Measurements from ENCODE around the gene SP3.

SP3 gene

GRCh38 chr2:173948842-173949241, 16.3 kb downstream of the SP3 start:
- Histone ChIP-seq H3K36me3 (ENCODE audit: insufficient read depth, low read length) (peaks cover 58% of the 10 kb centered on the region), H3K27ac (ENCODE audit: low read length) (no peak overlapping the region), H3K27me3 (ENCODE audit: insufficient read depth, low read length, poor library complexity) (no peaks in the 10 kb centered on the region), H3K4me3 (ENCODE audit: low read depth in 1 of 2, low read length in 2 of 2) (no peak overlapping the region), H3K4me2 (ENCODE audit: insufficient read depth, low read length) (no peak overlapping the region), H2AFZ (ENCODE audit: low read depth, low read length) (no peak overlapping the region), H3K4me1 (ENCODE audit: insufficient read depth, low read length) (peaks cover 23% of the 10 kb centered on the region; the same call in 1 of the 2 replicates), H3K9me3 (ENCODE audit: insufficient read depth, low read length, severe bottlenecking) (no peaks in the 10 kb centered on the region), H3K9ac (ENCODE audit: low read depth, low read length) (no peak overlapping the region), H3K79me2 (ENCODE audit: insufficient read depth, low read length) (peaks cover 100% of the 10 kb centered on the region), H4K20me1 (ENCODE audit: insufficient read depth, low read length) (peaks cover 80% of the 10 kb centered on the region)
- DNase-seq, result no peak
- no peak for TF ChIP-seq CTCF (IDR thresholded peaks at IDR 0.05; ENCODE audit: borderline replicate concordance, extremely low read depth, low read length, poor library complexity, severe bottlenecking)
- no peak for TF ChIP-seq EZH2 (IDR thresholded peaks at IDR 0.05; ENCODE audit: borderline replicate concordance, low read depth, low read length, severe bottlenecking)
- ATAC-seq (ENCODE audit: insufficient read depth, low read depth), result no peak

GRCh38 chr2:173948198-173948597, 17.0 kb downstream of the SP3 start:
- Histone ChIP-seq H3K4me1 (ENCODE audit: insufficient read depth, low read length) (peaks cover 21% of the 10 kb centered on the region; the same call in 1 of the 2 replicates), H3K4me3 (ENCODE audit: low read depth in 1 of 2, low read length in 2 of 2) (no peak overlapping the region), H3K4me2 (ENCODE audit: insufficient read depth, low read length) (no peak overlapping the region), H3K79me2 (ENCODE audit: insufficient read depth, low read length) (peaks cover 100% of the 10 kb centered on the region), H3K27ac (ENCODE audit: low read length) (no peak overlapping the region), H4K20me1 (ENCODE audit: insufficient read depth, low read length) (peaks cover 84% of the 10 kb centered on the region), H2AFZ (ENCODE audit: low read depth, low read length) (no peak overlapping the region), H3K9ac (ENCODE audit: low read depth, low read length) (no peak overlapping the region), H3K9me3 (ENCODE audit: insufficient read depth, low read length, severe bottlenecking) (no peaks in the 10 kb centered on the region), H3K27me3 (ENCODE audit: insufficient read depth, low read length, poor library complexity) (no peaks in the 10 kb centered on the region), H3K36me3 (ENCODE audit: insufficient read depth, low read length) (peaks cover 52% of the 10 kb centered on the region)
- ATAC-seq (ENCODE audit: insufficient read depth, low read depth) (no peak), DNase-seq (no peak)
- TF ChIP-seq EZH2 (IDR thresholded peaks at IDR 0.05; ENCODE audit: borderline replicate concordance, low read depth, low read length, severe bottlenecking) (no peak), CTCF (IDR thresholded peaks at IDR 0.05; ENCODE audit: borderline replicate concordance, extremely low read depth, low read length, poor library complexity, severe bottlenecking) (no peak)

DNA sequence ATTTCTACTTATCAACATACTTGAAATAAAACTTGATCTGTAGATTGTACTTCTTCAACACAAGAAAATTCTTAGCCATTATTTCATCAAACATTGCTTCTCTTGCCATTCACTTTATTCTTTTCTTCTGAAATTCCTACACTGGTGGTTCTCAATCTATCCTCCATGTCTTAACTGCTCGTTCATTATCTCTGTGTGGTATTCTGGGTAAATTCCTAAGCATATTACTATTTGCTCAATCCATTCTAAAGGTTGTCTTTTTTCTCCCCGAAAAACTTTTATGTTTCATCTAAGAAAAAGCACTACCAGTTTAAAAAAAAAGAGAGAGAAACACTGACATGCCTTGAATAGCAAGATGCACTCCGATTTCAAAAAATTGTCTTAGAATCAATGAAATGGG, 18.0 kb downstream of the SP3 start:
- H3K9me3 ChIP-seq (ENCODE audit: insufficient read depth, low read length, severe bottlenecking), result no peaks in the 10 kb centered on the region
- ATAC-seq (ENCODE audit: insufficient read depth, low read depth), result no peak
- H2AFZ ChIP-seq (ENCODE audit: low read depth, low read length), result no peak overlapping the region
- H3K36me3 ChIP-seq (ENCODE audit: insufficient read depth, low read length), result peaks cover 41% of the 10 kb centered on the region
- peaks cover 100% of the 10 kb centered on the region for H3K79me2 ChIP-seq (ENCODE audit: insufficient read depth, low read length)
- DNase-seq, result no peak
- no peak overlapping the region for H3K27ac ChIP-seq (ENCODE audit: low read length)
- peaks cover 83% of the 10 kb centered on the region for H4K20me1 ChIP-seq (ENCODE audit: insufficient read depth, low read length)
- H3K4me1 ChIP-seq (ENCODE audit: insufficient read depth, low read length), result peaks cover 11% of the 10 kb centered on the region; the same call in 1 of the 2 replicates
- no peak overlapping the region for H3K9ac ChIP-seq (ENCODE audit: low read depth, low read length)
- no peaks in the 10 kb centered on the region for H3K27me3 ChIP-seq (ENCODE audit: insufficient read depth, low read length, poor library complexity)
- TF ChIP-seq EZH2 (IDR thresholded peaks at IDR 0.05; ENCODE audit: borderline replicate concordance, low read depth, low read length, severe bottlenecking) (no peak), CTCF (IDR thresholded peaks at IDR 0.05; ENCODE audit: borderline replicate concordance, extremely low read depth, low read length, poor library complexity, severe bottlenecking) (no peak)
- H3K4me2 ChIP-seq (ENCODE audit: insufficient read depth, low read length), result no peak overlapping the region
- H3K4me3 ChIP-seq (ENCODE audit: low read depth in 1 of 2, low read length in 2 of 2), result no peak overlapping the region

- no peak overlapping the region for H3K27ac ChIP-seq (ENCODE audit: low read length)
- no peaks in the 10 kb centered on the region for H3K9me3 ChIP-seq (ENCODE audit: insufficient read depth, low read length, severe bottlenecking)
- H3K4me3 ChIP-seq (ENCODE audit: low read depth in 1 of 2, low read length in 2 of 2), result no peak overlapping the region
- no peaks in the 10 kb centered on the region for H3K4me1 ChIP-seq (ENCODE audit: insufficient read depth, low read length)
- peaks cover 100% of the 10 kb centered on the region for H3K79me2 ChIP-seq (ENCODE audit: insufficient read depth, low read length)
- peaks cover 90% of the 10 kb centered on the region for H4K20me1 ChIP-seq (ENCODE audit: insufficient read depth, low read length)
- no peak overlapping the region for H2AFZ ChIP-seq (ENCODE audit: low read depth, low read length)
- H3K36me3 ChIP-seq (ENCODE audit: insufficient read depth, low read length), result peaks cover 26% of the 10 kb centered on the region
- H3K27me3 ChIP-seq (ENCODE audit: insufficient read depth, low read length, poor library complexity), result no peaks in the 10 kb centered on the region
- no peak overlapping the region for H3K9ac ChIP-seq (ENCODE audit: low read depth, low read length)
- DNase-seq, result no peak
- TF ChIP-seq CTCF (IDR thresholded peaks at IDR 0.05; ENCODE audit: borderline replicate concordance, extremely low read depth, low read length, poor library complexity, severe bottlenecking) (no peak), EZH2 (IDR thresholded peaks at IDR 0.05; ENCODE audit: borderline replicate concordance, low read depth, low read length, severe bottlenecking) (no peak)
- no peak for ATAC-seq (ENCODE audit: insufficient read depth, low read depth)
- H3K4me2 ChIP-seq (ENCODE audit: insufficient read depth, low read length), result no peak overlapping the region
These were observed 21.4 kb downstream of the SP3 start for GRCh38 chr2:173943738-173944137.

All from DND-41 (cell line).